D721Med (cell line): ENCODE data around the gene SHMT2.

Experiments
- DNase-seq: peaks from one replicate; pipeline ENCODE4 v3.0.0; 2011; ENCODE audit warnings: low spot score; ENCODE audit not compliant: insufficient read length
- FAIRE-seq: peaks from 2 replicates; lab custom pipeline; 2011; peaks lifted over from hg19 to GRCh38; lab: Jason Lieb, UNC
- TF ChIP-seq, protein P1 (sequence below): IDR thresholded peaks from 2 replicates; pipeline ENCODE4 v1.5.1; 2012; ENCODE audit warnings: mild to moderate bottlenecking, control low read depth; ENCODE audit not compliant: insufficient read depth; ENCODE audit errors: missing control alignments

The SHMT2 gene

DNA sequence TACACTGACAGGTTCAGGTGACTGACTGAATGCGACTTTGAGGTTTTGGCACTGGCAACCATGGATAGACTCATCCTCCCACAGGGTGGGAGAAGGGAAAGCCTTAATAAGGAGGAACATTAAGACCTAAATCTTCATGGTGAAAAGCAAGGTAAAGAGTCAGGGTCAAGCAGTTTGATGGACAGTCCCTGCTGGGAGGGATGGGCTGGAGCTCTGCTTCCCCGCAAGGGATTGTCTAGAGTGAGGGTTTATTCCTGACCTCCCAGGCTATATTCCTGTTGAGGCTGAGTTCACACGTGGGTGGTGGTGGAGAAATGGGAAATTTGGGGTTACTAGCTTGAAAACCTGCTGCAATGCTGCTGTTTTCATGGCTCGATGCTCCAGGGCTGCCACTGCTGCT is 30.9 kb downstream of the SHMT2 start:
- TF ChIP-seq, protein P1, sequence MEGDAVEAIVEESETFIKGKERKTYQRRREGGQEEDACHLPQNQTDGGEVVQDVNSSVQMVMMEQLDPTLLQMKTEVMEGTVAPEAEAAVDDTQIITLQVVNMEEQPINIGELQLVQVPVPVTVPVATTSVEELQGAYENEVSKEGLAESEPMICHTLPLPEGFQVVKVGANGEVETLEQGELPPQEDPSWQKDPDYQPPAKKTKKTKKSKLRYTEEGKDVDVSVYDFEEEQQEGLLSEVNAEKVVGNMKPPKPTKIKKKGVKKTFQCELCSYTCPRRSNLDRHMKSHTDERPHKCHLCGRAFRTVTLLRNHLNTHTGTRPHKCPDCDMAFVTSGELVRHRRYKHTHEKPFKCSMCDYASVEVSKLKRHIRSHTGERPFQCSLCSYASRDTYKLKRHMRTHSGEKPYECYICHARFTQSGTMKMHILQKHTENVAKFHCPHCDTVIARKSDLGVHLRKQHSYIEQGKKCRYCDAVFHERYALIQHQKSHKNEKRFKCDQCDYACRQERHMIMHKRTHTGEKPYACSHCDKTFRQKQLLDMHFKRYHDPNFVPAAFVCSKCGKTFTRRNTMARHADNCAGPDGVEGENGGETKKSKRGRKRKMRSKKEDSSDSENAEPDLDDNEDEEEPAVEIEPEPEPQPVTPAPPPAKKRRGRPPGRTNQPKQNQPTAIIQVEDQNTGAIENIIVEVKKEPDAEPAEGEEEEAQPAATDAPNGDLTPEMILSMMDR = no peak
- no peak for FAIRE-seq
- no peak for DNase-seq

DNA sequence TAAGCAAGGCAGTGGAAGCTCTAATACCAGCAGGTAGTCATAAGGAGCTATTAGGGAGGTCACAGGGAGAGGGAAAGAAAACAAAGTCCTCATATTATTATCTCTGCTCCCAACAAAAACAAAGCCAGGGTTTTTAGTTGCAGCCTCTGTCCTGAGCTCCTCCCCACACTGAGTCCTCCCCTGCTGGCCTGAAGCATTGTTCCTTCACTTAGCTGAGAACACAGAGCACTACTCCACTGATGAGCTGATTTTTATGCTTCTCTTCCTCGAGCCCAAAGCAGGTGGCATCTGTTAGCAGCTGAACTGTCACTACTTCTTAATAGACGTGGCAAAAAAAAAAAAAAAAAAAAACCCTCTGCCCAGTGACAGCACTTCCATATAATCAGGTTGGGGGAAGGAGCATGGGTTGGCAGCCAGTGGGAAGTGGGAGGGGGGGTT is 31.9 kb downstream of the SHMT2 start:
- TF ChIP-seq, protein P1 = no peak
- FAIRE-seq (no peak), DNase-seq (no peak)

DNA sequence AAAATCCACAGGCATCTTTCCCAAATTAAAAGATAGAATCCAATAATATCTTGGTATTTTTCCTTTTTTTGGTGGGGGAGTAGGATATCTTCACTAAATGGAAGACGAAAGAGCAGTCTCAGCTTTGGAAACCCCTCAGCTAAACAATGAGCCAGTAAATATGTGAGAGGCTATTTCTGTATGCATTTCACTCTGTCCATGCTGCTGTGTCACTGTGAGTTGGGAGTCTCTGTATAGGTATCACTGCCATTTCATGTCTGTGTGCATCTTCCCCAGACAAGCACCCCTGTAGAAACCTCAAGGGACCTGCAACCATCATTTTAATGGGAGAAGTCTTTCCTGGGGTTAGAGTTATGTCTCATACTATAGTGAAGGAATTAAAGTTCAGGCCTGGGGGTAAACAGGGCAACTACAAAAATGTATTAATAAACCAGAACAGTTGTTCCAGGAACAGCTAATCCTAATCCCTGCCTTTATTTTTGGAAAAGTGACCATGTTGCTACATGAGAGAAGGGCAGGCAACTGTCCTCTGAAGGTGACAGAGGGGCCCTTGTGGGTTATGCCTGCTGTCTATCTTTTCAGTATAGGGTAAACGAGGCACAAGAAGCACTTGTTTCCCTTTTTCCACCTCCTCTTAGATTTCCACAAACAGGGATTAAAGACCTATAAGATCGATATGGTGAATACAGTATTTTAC is 32.8 kb downstream of the SHMT2 start:
- FAIRE-seq (no peak), DNase-seq (no peak)

DNA sequence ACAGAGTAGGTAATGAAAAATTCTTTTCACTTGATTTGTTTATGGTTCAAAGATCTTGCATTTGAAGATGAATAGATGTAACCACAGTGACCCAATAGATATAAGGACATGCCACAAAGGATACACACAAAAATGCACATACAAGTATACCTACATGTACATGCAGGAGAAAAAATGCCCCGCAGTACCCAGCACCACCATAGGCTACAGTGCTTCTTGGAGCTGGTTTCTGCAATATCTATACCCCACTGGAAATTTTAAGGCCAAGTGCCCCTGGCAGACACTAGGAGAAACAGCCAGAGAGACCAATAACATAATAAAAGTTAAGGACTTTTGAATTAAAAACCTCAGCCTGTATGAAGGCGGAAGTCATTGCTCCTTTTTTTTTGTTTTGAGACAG is 33.6 kb downstream of the SHMT2 start:
- FAIRE-seq (no peak), DNase-seq (no peak)
- TF ChIP-seq, protein P1 = no peak

More for the DNA sequence above, 32.8 kb downstream of the SHMT2 start:
- TF ChIP-seq, protein P1 = no peak

GRCh38 chr12:57266681-57267080 is 37.2 kb downstream of the SHMT2 start:
- FAIRE-seq (no peak), DNase-seq (no peak)
- TF ChIP-seq, protein P1 = no peak

DNA sequence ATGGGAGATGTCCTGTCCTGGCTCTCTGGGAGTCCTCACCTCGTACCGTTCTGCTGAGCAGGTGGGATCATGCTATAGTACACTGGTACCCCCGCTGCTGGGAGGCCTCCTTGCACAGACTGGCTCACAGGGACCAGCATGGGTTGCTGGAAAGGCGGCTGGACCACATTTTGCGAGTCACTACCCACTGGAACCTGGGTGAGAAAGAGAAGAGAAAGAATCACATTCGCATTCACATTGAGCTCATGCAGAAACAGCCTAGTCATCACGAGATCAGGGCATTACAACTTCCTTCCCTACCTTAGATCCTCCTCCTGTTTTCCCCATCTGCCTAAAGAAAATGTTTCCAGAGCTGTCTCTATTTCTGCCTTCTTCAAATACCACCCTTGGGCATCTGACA is 38.8 kb downstream of the SHMT2 start:
- FAIRE-seq (no peak), DNase-seq (no peak)
- TF ChIP-seq, protein P1 = no peak

DNA sequence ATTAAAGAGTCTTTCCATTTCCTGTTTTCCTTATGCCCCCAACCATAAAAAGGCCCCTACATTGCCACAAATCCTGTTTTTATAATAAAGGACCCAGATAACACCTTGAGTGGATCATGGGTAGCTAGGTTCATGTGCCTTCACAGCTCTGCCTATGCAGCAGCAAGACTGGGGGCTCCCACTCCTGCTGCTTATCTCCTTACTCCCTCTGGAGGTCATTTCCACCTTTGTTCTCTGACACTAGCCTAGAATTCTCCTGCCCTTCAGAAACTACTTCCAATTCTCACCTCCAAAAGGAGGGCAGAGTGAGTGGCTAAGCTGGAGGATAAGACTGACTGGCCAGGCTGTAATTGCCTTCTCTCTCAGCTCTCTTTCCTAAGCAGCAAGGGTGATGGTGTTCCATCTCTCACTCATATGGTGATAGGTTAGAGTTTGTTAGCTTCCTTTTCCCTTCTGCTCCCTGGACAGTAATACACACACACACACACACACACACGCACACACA is 41.5 kb downstream of the SHMT2 start:
- DNase-seq (no peak), FAIRE-seq (no peak)
- TF ChIP-seq, protein P1 = no peak
